ENCODE results near the gene QSER1. TPM values are rescaled to one million over a fixed set of nuclear protein-coding genes. Genes with fewer than 3 reads are reported as not detected.
"Not testable (repeated sequence)": the region's sequence is repeated elsewhere in the genome, so short reads cannot be mapped to it uniquely, and the experiment has no call there.

Gene QSER1
- total RNA-seq, 2 donors from 2014 or later = 19.0 to 23.3 TPM

DNA sequence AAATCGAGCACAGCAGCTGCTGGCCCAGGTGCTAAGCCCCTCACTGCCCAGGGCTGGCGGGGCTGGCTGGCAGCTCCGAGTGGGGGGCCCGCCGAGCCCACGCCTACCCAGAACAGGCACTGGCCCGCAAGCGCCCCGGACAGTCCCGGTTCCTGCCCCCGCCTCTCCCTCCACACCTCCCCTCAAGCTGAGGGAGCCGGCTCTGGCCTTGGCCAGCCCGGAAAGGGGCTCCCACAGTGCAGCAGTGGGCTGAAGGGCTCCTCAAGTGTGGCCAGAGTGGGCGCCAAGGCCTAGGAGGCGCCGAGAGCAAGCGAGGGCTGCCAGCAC, 4.3 kb upstream of the QSER1 start:
- DNase-seq (ENCODE audit: low spot score); intact Hi-C loops (cut with DNase I): not testable (repeated sequence)

DNA sequence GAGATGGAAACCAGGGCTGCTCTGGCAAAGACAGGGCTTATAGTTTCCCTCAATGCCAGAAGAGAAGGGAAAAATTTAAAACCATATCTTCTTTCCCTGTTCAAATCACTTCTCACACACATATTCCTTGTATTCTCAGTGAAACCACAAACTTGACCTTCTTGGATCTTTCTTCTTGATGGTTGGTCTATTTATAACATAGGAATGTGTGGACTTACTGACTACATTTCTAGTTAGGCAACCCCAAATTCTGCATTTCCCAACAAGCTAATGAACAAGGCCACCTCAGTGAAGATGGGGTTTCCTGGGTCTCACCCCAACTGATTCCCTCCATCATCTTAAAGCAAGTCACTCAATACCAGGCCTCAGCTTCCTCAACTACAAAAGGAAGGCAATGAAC, 3.8 kb upstream of the QSER1 start:
- DNase-seq (ENCODE audit: low spot score) = no peak
- intact Hi-C loops (cut with DNase I) = no loop called here

DNA sequence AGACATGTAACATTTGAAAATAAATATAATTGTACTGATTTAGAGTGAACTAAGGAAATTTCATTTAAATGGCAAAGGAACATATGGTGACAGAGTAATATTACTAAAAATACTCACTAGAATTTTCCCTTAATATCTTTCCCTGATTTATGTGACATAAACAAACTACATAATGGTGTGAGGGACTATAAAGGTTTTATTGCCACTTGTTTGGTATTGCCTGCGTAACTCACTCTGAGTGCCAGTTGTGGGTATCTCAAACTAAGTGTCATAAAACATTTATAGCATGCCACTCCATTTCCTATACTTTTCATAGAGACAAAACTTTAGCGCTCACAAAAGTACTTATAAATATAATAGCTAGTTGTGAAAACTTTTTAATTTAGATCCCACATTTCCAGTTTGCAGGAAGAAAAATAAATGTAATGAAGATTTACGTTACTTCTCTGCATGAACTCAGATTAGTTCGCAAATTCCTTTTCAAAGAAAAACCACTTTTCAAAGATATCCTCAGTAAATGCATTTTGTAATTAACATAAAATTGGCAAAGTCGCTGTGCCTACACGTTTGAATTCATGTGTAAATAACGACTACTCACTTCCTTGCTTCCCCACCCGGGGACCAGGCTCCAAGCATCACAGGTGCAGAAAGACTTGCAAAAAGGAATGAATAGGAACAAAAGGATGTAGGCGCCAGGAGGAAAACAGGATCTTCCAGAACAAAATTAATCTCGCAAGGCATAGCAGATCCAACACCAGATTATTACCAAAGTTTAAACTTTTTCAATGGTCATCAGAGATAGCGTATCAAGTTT, 1.6 kb upstream of the QSER1 start:
- intact Hi-C loops (cut with DNase I) = no loop called here
- DNase-seq (ENCODE audit: low spot score) = no peak

DNA sequence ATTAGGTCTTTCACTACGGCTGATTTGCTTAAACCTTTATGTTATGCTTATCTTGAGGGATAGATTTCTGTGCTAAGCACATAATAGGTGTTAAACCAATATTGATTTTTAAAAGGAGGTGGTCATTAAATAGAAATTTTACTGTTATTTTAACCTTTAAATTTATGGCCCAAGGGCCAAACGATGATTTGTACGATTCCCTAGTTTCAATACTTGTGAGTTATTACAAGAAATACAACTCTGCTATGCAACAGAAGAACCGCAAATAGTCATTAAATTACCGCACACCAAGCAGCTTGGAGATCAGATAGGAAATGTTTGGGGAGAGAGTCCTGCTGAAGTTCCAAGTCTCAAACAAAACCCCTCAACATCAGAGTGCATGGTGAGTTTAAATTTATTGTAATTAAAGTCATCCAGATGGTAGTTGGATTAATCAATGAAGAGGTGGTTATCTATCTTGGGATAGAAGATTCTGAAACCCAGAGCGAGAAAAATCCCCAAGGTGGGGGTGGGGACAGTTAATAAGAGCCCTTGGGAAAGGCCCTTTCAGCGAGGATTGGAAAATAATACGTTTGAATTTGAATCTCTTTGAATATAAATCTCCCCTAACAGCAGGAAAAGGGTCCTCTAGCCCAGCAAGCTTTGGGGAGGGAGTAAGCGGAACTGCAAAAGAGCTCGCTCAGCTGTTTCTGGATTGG, 805 bp upstream of the QSER1 start:
- intact Hi-C loops (cut with DNase I) = no loop called here
- DNase-seq (ENCODE audit: low spot score) = no peak

DNA sequence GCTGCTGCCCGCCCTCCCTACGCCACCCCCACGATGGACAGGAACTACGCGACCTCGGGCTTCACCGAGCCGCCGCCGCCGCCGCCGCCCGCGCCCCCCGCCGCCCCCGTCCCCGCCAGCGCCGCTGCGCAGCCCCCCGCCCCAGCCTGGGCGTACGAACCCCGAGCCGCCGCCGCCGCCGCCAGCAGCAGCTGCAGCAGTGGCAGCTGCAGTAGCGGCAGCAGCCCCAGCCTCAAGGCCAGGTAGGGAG, 407 bp downstream of the QSER1 start:
- intact Hi-C loops (cut with DNase I) = no loop called here
- no peak for DNase-seq (ENCODE audit: low spot score)

DNA sequence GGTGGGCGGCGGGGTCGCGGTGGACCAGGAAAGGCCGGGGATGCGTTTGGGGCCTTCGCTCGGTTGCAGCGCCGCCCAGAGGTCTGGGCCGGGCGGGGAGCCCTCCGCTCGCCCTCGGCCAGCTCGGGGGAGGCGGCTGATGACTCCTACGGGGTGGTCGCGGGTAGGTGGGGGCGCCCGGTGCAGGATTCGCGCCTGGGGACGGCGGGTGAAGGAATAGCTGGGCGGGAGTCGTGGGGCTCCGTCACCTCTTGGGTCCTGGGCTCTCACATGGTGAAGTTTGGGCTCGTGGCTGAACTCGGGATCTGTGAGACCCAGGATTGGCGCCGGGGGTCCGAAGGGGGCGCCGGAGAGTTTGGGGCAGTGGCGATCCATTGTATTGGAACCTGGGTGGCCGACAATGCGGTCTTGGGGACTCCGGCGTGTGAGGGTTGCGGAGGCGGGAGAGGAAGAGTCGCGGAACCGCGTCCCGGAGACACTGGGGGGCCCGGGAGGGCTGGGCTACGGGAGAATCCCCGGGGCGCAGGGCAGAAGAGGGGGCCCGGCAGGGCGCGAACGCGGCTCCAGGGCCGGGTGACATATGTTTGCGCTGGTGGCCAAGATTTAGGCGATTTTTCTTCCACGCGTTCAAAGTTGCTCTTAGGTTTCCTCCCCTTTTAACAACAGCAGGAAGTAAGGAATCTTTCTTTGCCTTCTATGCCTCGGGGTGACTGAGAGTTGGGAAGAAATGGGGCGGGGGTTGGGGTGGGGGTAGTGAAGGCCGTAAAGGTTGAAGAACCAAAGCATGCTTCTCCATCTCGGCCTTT, 935 bp downstream of the QSER1 start:
- peak; percentile 79 for DNase-seq (ENCODE audit: low spot score)
- intact Hi-C loops (cut with DNase I) = no loop called here

DNA sequence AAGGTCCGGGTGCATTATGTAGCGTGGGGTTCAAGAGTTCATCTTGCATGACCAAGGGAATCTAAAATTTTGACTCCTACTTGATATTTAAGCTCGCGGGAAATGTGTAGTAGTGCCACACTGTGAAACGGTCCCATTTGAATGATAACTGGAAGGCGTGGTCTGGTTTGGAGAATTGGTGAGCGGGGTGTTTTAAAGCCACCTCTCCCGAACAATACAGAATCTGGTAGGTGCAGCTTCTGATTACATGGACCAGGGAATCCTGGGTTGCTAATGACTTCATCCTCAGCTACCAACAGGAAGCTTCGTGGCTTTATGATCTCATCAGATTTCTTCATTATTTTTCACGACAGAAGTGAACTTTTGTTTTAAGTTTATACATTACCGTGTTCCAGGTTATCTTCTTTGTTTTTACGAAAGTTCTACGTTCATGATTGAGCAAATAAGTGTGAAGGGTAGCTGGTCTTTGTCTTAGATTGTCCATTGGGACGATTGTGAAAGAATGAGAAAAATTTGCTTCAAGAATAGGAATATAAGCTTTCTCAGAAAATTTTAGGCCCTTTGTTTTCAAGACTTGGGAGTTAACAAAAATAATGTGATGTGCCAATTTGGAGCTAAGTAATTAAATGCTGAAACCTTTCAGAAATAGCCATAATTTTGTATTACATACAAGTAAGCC, 1.7 kb downstream of the QSER1 start:
- DNase-seq (ENCODE audit: low spot score) = no peak
- intact Hi-C loops (cut with DNase I) = no loop called here

DNA sequence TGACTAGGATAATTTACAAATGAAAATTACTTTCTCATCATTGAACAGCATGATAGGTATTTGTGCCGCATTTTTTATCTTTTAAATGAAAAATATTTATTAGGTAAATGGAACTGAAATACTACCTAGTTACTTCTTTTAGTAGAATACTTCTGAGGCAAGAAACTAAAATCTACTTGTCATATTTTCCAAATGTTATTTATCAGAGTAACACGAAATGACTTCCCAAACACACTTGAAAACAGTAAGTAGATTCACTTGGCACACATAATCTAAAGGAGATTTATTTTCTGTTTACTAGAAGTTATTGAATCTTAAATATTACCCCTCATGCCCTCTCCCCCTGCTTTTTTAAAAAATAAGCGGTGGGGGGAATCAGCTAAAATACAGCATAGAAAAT, 2.3 kb downstream of the QSER1 start:
- intact Hi-C loops (cut with DNase I) = no loop called here
- DNase-seq (ENCODE audit: low spot score) = no peak

DNA sequence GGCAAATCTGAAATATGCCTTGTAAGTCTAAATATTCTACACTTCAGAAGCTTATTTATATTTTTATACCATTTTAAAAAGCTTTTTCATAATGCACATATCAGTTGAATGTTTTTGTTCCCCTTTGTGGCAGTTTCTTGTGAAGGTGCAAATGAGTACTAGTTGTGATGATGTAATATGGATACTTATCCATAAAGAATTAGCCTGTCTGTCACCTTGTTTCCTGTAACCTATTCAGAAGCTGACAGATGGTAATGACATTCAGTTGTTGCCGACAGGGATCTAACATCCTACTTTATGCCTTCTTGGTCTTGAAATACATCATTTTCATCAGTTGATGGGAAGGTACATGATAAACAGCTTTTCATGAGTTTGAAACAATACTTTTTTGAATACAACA, 2.9 kb downstream of the QSER1 start:
- intact Hi-C loops (cut with DNase I) = no loop called here
- no peak for DNase-seq (ENCODE audit: low spot score)

DNA sequence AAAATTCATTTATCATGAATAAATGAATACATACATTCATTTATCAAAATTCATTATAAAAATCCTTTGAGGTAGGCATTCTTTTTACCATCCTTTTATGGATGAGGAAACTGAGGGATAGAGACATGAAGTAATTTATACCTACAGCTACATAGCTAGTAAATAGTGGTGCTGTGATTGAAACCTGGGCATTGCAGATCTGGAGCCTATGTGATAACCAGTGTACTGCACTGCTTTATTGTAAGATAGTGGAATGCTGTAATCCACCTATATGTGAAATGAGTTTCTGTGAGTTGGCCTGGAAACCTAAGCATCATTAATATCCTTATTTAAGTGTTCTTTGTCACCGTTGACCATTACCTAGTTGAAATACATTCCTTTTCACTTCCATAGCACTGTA, 4.5 kb downstream of the QSER1 start:
- DNase-seq (ENCODE audit: low spot score) = no peak
- intact Hi-C loops (cut with DNase I) = no loop called here

DNA sequence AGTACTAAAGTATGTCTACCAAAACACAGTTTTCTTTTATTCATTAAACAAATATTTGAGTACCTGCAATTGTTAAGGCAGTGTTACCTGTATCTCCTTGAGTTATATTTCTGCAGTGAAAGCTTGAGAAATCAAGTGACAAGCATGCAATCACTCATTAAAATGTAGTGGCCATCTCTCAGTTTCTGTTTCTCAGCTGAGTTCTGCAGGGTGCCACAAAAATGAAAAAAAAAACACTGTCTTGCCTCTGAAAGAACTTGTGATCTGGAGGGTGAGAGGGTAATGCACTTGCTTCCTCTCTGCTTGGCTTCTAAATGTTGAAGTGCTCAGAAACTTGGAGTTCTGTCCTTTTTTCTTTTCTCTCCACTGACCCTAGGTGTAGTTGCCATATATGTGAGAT, 6.8 kb downstream of the QSER1 start:
- intact Hi-C loops (cut with DNase I) = no loop called here
- no peak for DNase-seq (ENCODE audit: low spot score)

DNA sequence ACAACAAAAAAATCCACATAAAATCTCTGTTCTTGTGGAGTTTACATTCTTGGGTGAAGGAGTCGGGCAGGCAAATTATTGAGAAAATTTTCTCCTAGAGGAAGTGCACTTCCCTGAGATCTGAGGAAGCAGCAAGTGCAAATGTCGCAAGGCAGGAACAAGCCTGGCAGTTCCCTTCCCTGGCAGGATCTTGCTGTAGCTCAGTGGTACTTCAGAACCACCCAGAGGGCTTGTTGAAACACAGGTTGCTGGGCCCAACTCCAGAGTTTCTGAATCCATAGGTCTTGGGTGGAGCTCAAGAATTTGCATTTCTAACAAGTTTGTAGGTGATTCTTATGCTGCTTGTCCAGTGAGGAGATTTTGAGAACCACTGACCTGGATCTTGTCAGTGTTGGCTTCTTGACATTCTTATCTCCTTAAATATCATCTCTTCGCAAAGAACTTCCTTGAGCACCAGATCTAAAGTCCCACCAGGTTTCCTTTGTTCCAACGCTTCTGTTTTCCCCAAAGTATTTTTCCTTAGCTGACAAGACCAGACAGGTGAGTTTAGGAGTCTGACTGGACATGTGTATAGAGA, 9.6 kb downstream of the QSER1 start:
- no peak for DNase-seq (ENCODE audit: low spot score)
- intact Hi-C loops (cut with DNase I) = no loop called here

DNA sequence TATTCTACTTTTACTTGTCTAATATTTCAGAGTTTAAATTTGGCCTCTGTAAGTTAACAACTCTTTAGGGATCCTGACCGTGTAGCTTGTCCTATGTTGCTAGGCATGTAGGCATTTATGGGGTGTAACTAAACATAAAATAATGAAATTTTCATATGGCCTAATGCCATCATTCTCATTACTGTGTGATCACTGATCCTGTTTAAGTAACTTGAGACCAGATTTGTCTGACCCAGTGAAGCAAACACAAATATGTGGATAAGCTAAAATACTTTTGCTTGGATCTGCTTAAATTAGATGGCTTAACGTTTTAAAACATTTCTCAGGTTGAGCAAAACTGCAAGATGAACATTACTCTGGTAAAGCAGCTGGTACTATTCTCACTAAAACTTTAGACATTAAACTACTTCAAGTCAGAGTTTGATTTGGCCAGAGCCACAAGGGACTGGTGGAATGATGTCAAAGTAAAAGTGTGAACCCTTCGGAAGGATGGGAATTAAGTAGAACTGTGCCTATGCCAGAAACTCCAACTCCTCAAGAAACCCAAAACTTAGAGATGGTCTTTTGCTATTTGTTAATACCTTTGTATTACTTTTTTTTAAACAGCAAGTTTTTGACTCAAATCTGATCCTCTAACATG, 12.5 kb downstream of the QSER1 start:
- no peak for DNase-seq (ENCODE audit: low spot score)
- intact Hi-C loops (cut with DNase I) = no loop called here

DNA sequence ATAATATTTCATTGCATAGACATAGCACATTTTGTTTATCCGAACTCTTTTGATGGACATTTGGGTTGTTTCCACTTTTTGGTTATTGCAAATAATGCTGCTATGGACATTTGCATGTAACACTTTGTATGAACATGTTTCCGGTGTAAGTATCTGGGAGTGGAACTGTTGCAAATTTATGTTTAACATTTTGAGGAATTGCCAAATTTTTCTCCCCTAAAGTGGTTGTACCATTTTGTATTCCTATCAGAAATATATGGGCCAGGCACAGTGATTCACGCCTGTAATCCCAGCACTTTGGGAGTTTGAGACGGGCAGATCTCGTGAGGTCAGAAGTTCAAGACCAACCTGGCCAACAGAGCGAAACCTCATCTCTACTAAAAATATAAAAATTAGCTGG, 16.0 kb downstream of the QSER1 start:
- intact Hi-C loops (cut with DNase I) = no loop called here

DNA sequence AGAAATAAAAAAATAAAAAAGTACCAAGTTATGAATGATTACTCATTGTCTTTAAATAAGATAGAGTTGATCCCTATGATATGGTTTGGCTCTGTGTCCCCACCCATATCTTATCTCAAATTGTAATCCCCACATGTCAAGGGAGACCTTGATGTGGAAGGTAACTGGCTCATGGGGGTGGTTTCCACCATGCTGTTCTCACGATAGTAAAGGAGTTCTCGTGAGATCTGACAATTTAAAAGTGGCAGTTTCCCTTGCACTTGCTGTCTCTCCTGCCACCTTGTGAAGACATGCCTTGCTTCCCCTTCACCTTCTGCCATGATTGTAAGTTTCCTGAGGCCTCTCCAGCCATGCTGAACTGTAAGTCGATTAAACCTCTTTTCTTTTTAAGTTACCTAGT, 18.8 kb downstream of the QSER1 start:
- no peak for DNase-seq (ENCODE audit: low spot score)
- intact Hi-C loops (cut with DNase I) = no loop called here

More for the DNA sequence above, 16.0 kb downstream of the QSER1 start:
- no peak for DNase-seq (ENCODE audit: low spot score)

DNA sequence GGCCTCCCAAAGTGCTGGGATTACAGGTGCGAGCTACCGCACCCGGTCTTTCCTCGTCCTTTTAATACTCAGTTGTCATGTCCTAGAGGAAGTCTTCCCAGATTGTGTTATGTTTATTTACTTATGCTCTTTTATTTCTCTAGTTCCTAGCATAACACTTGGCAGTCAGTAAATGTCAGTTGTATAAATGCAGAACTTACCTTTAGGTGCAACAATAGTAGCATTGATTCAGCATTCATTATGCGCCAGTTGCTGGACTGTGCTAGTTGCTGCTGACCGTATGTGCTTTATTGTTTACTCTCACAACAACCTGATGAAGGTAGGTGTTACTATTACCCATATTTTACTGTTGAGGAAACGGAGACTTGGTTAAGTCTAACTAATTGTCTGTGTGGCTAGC, 20.8 kb downstream of the QSER1 start:
- intact Hi-C loops (cut with DNase I) = no loop called here
- no peak for DNase-seq (ENCODE audit: low spot score)

DNA sequence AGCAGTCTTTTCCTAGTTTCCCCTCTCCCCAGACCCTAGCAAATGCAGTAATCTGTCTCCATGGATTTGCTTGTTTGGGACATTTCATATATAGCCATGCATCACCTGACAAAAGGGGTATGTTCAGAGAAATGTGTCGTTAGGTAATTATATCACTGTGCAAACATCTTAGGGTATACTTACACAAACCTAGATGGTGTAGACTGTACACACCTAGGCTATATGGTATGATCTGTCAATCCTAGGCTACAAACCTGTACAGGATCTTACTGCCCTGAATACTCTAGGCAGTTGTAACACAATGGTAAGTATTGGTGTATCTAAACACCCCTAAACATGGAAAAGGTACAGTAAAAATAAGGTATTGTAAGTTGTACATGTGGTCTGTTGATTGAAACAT, 23.8 kb downstream of the QSER1 start:
- intact Hi-C loops (cut with DNase I) = no loop called here
- DNase-seq (ENCODE audit: low spot score) = no peak

DNA sequence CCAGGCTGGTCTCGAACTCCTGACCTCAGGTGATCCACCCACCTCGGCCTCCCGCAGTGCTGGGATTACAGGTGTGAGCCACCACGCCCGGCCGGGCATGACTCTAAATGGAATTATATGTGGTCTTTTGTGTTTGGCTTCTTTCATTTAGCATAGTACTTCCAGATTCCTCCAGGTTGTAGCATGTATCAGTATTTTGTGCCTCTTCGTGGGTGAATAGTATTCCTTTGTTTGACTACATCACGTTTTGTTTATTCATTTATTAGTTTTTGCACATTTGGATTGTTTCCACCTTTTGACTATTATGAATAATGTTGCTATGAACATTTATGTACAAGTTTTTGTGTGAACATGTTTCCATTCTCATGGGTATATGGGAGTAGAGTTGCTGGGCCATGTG, 24.4 kb downstream of the QSER1 start:
- DNase-seq (ENCODE audit: low spot score) = no peak
- intact Hi-C loops (cut with DNase I) = no loop called here

DNA sequence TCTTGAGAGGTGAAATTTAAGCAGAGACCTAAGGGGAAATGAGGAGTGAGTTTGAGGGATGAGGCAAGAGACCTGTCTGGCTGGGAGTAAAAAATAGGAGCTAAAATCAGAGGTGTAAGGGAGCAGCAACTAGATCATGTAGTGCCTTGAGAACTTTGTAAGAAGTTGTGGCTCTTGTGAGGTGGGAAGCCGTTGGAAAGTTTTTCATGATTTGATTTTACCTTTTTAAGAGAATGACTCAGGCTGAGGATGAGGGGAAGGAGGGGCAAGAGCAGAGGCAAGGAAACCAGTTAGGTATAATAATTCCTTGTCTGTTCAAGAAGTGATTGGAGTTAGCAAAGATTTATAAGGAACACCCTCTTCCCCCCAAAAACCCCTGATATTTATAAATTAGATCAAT, 25.8 kb downstream of the QSER1 start:
- intact Hi-C loops (cut with DNase I) = no loop called here
- no peak for DNase-seq (ENCODE audit: low spot score)
